Activated T-helper 1 cell treated with anti-CD3 and anti-CD28 coated beads, Interleukin-12 subunit alpha, Interleukin-12 subunit beta, Interleukin-2, Interleukin-4 antibody, amounts not matched to agents 30 ng/mL and 10 ng/mL and 1 ng/mL, durations not matched to agents 14 hours and 24 hours and 36 hours (primary cell): ENCODE results near the gene MRPL45. TPM values are rescaled to one million over a fixed set of nuclear protein-coding genes. Genes with fewer than 3 reads are reported as not detected.
"Not testable (repeated sequence)": the region's sequence is repeated elsewhere in the genome, so short reads cannot be mapped to it uniquely, and the experiment has no call there.

Source experiments
- DNase-seq: peaks from one replicate; pipeline ENCODE4 v3.0.0; 2021; ENCODE audit warnings: low spot score
- H3K27ac Mint-ChIP-seq: one replicate; pipeline ENCODE4 v1.8.0; 2021; ENCODE audit warnings: mild to moderate bottlenecking, mixed read lengths
- H3K27me3 Mint-ChIP-seq: one replicate; pipeline ENCODE4 v1.8.0; 2022; ENCODE audit warnings: mild to moderate bottlenecking, moderate library complexity, mixed read lengths; ENCODE audit not compliant: insufficient read depth
- H3K36me3 Mint-ChIP-seq: one replicate; pipeline ENCODE4 v1.8.0; 2021; ENCODE audit warnings: low read depth, mixed read lengths
- H3K4me1 Mint-ChIP-seq: one replicate; pipeline ENCODE4 v1.8.0; 2021; ENCODE audit warnings: low read depth, mixed read lengths
- H3K4me3 Mint-ChIP-seq: one replicate; pipeline ENCODE4 v1.8.0; 2021; ENCODE audit warnings: mild to moderate bottlenecking, moderate library complexity, mixed read lengths
- H3K9me3 Mint-ChIP-seq: one replicate; pipeline ENCODE4 v1.8.0; 2021; ENCODE audit warnings: mixed read lengths
- intact Hi-C: fragments of 100-400 bp; cut with micrococcal nuclease; formaldehyde crosslinking; loops from one replicate; pipeline ENCODE4 v1.15.1; 2024
- total RNA-seq: library from RNA; stranded (reverse); gene quantifications from 2 replicates; pipeline ENCODE4 v1.2.3, GENCODE V29; 2022

MRPL45 gene
- total RNA-seq, result 41.8 and 43.1 TPM in 2 replicates

- peak within 1 kb of the TSS; percentile 89 for H3K27ac Mint-ChIP-seq
- H3K36me3 Mint-ChIP-seq, H3K4me1 Mint-ChIP-seq, intact Hi-C loops, H3K27me3 Mint-ChIP-seq, H3K9me3 Mint-ChIP-seq: not testable (repeated sequence)
- peak within 1 kb of the TSS; percentile 95 for H3K4me3 Mint-ChIP-seq
- peak; percentile 96 for DNase-seq
Measured at GRCh38 chr17:38296834-38297517, at the start of gene MRPL45. Gene MRPL45, plus strand, starts transcription at chr17:38297168. Its CDS starts 16 bp downstream, at chr17:38297184.

- H3K27me3 Mint-ChIP-seq, DNase-seq, H3K4me3 Mint-ChIP-seq, H3K9me3 Mint-ChIP-seq, H3K36me3 Mint-ChIP-seq, H3K27ac Mint-ChIP-seq, intact Hi-C loops: not testable (repeated sequence)
- peaks cover 15% of the 10 kb centered on the region for H3K4me1 Mint-ChIP-seq
Measured at GRCh38 chr17:38253191-38253590, 43.8 kb upstream of the MRPL45 start.

GRCh38 chr17:38254357-38254756 is 42.6 kb upstream of the MRPL45 start:
- DNase-seq, H3K4me3 Mint-ChIP-seq, intact Hi-C loops, H3K27me3 Mint-ChIP-seq, H3K36me3 Mint-ChIP-seq, H3K27ac Mint-ChIP-seq, H3K9me3 Mint-ChIP-seq: not testable (repeated sequence)
- H3K4me1 Mint-ChIP-seq, result peaks cover 15% of the 10 kb centered on the region

GRCh38 chr17:38257013-38257621 is 39.9 kb upstream of the MRPL45 start:
- H3K36me3 Mint-ChIP-seq, H3K27ac Mint-ChIP-seq, H3K27me3 Mint-ChIP-seq, intact Hi-C loops, H3K9me3 Mint-ChIP-seq: not testable (repeated sequence)
- DNase-seq, result peak; percentile 78
- Mint-ChIP-seq H3K4me1 (peaks cover 15% of the 10 kb centered on the region), H3K4me3 (peak overlapping the region; percentile 22)

GRCh38 chr17:38265974-38266506 is 30.9 kb upstream of the MRPL45 start:
- H3K4me3 Mint-ChIP-seq, intact Hi-C loops, H3K9me3 Mint-ChIP-seq, H3K36me3 Mint-ChIP-seq, H3K27me3 Mint-ChIP-seq, DNase-seq, H3K27ac Mint-ChIP-seq, H3K4me1 Mint-ChIP-seq: not testable (repeated sequence)

GRCh38 chr17:38266571-38266970 is 30.4 kb upstream of the MRPL45 start:
- H3K4me1 Mint-ChIP-seq, H3K27me3 Mint-ChIP-seq, H3K9me3 Mint-ChIP-seq, H3K4me3 Mint-ChIP-seq, intact Hi-C loops, DNase-seq, H3K27ac Mint-ChIP-seq, H3K36me3 Mint-ChIP-seq: not testable (repeated sequence)

- DNase-seq, H3K9me3 Mint-ChIP-seq, H3K4me3 Mint-ChIP-seq, H3K27ac Mint-ChIP-seq, intact Hi-C loops, H3K36me3 Mint-ChIP-seq, H3K4me1 Mint-ChIP-seq, H3K27me3 Mint-ChIP-seq: not testable (repeated sequence)
Measured at GRCh38 chr17:38268138-38268537, 28.8 kb upstream of the MRPL45 start.

GRCh38 chr17:38269045-38269444 is 27.9 kb upstream of the MRPL45 start:
- H3K4me3 Mint-ChIP-seq, H3K27me3 Mint-ChIP-seq, DNase-seq, H3K4me1 Mint-ChIP-seq, H3K9me3 Mint-ChIP-seq, H3K27ac Mint-ChIP-seq, intact Hi-C loops, H3K36me3 Mint-ChIP-seq: not testable (repeated sequence)

GRCh38 chr17:38269552-38269951 is 27.4 kb upstream of the MRPL45 start:
- DNase-seq, H3K27me3 Mint-ChIP-seq: not testable (repeated sequence)

GRCh38 chr17:38285994-38286393 is 11.0 kb upstream of the MRPL45 start:
- H3K27me3 Mint-ChIP-seq, H3K4me3 Mint-ChIP-seq, DNase-seq, intact Hi-C loops, H3K36me3 Mint-ChIP-seq, H3K9me3 Mint-ChIP-seq, H3K4me1 Mint-ChIP-seq, H3K27ac Mint-ChIP-seq: not testable (repeated sequence)

More at GRCh38 chr17:38269552-38269951, 27.4 kb upstream of the MRPL45 start:
- H3K4me1 Mint-ChIP-seq, H3K36me3 Mint-ChIP-seq, H3K9me3 Mint-ChIP-seq, H3K4me3 Mint-ChIP-seq, intact Hi-C loops, H3K27ac Mint-ChIP-seq: not testable (repeated sequence)

GRCh38 chr17:38286501-38287091 is 10.4 kb upstream of the MRPL45 start:
- H3K4me1 Mint-ChIP-seq, H3K27me3 Mint-ChIP-seq: not testable (repeated sequence)
- peak overlapping the region; percentile 58 for H3K27ac Mint-ChIP-seq

GRCh38 chr17:38288217-38288827 is 8.6 kb upstream of the MRPL45 start:
- intact Hi-C loops, H3K27me3 Mint-ChIP-seq, H3K9me3 Mint-ChIP-seq, H3K27ac Mint-ChIP-seq, H3K4me3 Mint-ChIP-seq, H3K4me1 Mint-ChIP-seq, H3K36me3 Mint-ChIP-seq, DNase-seq: not testable (repeated sequence)

More at GRCh38 chr17:38286501-38287091, 10.4 kb upstream of the MRPL45 start:
- H3K9me3 Mint-ChIP-seq, DNase-seq, H3K4me3 Mint-ChIP-seq, intact Hi-C loops, H3K36me3 Mint-ChIP-seq: not testable (repeated sequence)

GRCh38 chr17:38289760-38290159 is 7.2 kb upstream of the MRPL45 start:
- H3K27me3 Mint-ChIP-seq, H3K4me1 Mint-ChIP-seq, H3K4me3 Mint-ChIP-seq, H3K9me3 Mint-ChIP-seq, H3K27ac Mint-ChIP-seq, DNase-seq, intact Hi-C loops, H3K36me3 Mint-ChIP-seq: not testable (repeated sequence)
